Esophagus (tissue), 2 donors: ENCODE data around the gene ABCC12. TPM values are rescaled to one million over a fixed set of nuclear protein-coding genes. Genes with fewer than 3 reads are reported as not detected.

Experiments
- H3K27ac ChIP-seq, 2 donors: one replicate each; pipeline ENCODE4 v1.5.1; 2013; ENCODE audit warnings: low read depth in 2 of 2, mild to moderate bottlenecking in 2 of 2, inconsistent platforms in 1 of 2, low read length in 1 of 2, moderate library complexity in 1 of 2
- H3K27me3 ChIP-seq, 2 donors: one replicate each; pipeline ENCODE4 v1.6.1; 2013; ENCODE audit warnings: low read length in 2 of 2, control low read depth in 1 of 2, mild to moderate bottlenecking in 1 of 2; ENCODE audit not compliant: insufficient read depth in 2 of 2, control insufficient read depth in 1 of 2
- H3K36me3 ChIP-seq, 2 donors: one replicate each; pipeline ENCODE4 v1.6.1; 2013; ENCODE audit warnings: low read length in 1 of 2; ENCODE audit not compliant: control insufficient read depth in 2 of 2, insufficient read depth in 2 of 2
- H3K4me1 ChIP-seq, 2 donors: one replicate each; pipeline ENCODE4 v1.6.1; 2013; ENCODE audit warnings: low read length in 1 of 2; ENCODE audit not compliant: control insufficient read depth in 2 of 2, insufficient read depth in 2 of 2
- H3K4me3 ChIP-seq, 2 donors: one replicate each; pipeline ENCODE4 v1.5.1; 2013; ENCODE audit warnings: low read length in 2 of 2, mild to moderate bottlenecking in 2 of 2, low read depth in 1 of 2, moderate library complexity in 1 of 2
- H3K9me3 ChIP-seq, 2 donors: one replicate each; pipeline ENCODE4 v1.6.1; 2013; ENCODE audit warnings: mild to moderate bottlenecking in 2 of 2, low read depth in 1 of 2, low read length in 1 of 2, moderate library complexity in 1 of 2; ENCODE audit not compliant: control insufficient read depth in 2 of 2, insufficient read depth in 1 of 2
- WGBS, 2 donors: extraction: QIAGEN DNeasy Blood & Tissue Kit; methylation state at CpG; one replicate each; pipeline ENCODE4 v1.1.7; 2013; 5-methylcytosine and 5-hydroxymethylcytosine counted together
- polyA plus RNA-seq, 2 donors: library from polyadenylated mRNA; stranded (reverse); fragments of 200-250 nt; gene quantifications; one replicate each; pipeline ENCODE4 v1.2.3, GENCODE V29; 2013
- donor health status: healthy with polysubstance abuse.
- donor health status: Bipolar disorder and iron deficiency.

ABCC12 gene
- polyA plus RNA-seq = not detected

DNA sequence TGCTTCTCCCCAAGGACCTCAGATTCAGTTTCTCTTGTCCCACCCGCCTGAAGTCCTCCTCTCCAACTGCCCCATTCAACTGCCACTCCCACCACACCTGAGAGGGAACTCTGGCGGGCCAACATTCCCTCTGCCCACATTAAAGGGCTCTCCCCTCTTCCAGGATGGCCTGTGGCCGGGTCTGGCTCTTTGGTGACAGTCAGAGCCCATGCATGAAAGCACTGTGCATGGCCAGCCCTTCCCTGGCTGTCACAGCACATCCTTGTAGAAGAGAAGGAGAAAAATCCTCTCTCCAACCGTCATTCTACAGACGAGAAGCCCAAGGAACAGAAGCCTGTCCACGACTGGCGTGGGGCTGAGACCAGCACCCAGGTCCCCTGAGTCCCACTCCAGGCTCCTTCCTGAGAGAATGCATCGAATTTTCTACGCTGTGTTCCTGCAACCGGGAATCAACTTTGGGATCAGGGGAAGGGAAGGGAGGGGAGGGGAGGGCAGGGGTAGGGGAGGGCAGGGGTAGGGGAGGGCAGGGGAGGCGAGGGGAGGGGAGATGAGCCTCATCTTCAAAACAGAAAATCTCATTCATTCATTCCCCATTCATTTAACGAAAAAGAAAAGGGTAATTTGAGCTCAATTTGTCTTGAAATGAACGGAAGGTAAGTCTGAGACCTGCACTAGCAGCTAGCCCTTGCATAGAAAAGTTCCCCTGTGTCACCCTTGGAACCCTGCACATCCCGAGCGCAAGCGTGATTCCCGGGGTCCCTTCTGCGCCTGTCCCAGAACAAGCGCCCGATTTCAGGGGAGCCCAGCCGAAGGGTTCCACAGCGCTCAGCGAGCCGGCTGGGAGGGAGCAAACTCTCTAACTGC lies at the start of gene ABCC12:
ABCC12 (minus strand) TSS at position 68 of the 864 bp plus-strand sequence. CDS start 9,569 bp downstream, outside the sequence.
- 53 to 60% methylated on average over 23 to 24 of the region's 24 CpGs for WGBS, 2 donors
- no peaks in the 10 kb centered on the region for H3K9me3 ChIP-seq
- H3K4me1 ChIP-seq = peaks cover 0 to 2% of the 10 kb centered on the region in 2 donors
- no peaks in the 10 kb centered on the region for H3K36me3 ChIP-seq
- H3K27ac ChIP-seq = no peak within 1 kb of the TSS
- H3K4me3 ChIP-seq = no peak within 1 kb of the TSS
- H3K27me3 ChIP-seq = no peaks in the 10 kb centered on the region

DNA sequence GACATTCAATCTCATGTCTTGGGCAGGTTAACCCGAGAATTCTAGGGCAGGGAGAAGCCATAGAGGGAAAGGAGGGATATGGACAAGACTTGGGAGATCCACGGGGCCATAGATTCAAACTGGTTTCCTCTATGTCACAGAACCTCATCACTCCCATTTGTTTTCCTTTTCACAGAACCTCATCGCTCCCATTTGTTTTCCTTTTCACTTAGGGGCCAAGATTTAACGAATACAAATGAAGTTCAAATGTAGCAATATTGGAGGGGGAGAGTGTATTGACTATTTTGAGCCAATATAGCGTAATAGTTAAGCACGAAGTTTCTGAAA lies 49.0 kb upstream of the ABCC12 start:
- H3K4me1 ChIP-seq = no peaks in the 10 kb centered on the region
- H3K4me3 ChIP-seq = no peak overlapping the region
- no peaks in the 10 kb centered on the region for H3K36me3 ChIP-seq
- WGBS, 2 donors = 76 to 86% methylated on average over 6 of the region's 6 CpGs
- H3K27me3 ChIP-seq = no peaks in the 10 kb centered on the region
- no peaks in the 10 kb centered on the region for H3K9me3 ChIP-seq
- no peak overlapping the region for H3K27ac ChIP-seq

DNA sequence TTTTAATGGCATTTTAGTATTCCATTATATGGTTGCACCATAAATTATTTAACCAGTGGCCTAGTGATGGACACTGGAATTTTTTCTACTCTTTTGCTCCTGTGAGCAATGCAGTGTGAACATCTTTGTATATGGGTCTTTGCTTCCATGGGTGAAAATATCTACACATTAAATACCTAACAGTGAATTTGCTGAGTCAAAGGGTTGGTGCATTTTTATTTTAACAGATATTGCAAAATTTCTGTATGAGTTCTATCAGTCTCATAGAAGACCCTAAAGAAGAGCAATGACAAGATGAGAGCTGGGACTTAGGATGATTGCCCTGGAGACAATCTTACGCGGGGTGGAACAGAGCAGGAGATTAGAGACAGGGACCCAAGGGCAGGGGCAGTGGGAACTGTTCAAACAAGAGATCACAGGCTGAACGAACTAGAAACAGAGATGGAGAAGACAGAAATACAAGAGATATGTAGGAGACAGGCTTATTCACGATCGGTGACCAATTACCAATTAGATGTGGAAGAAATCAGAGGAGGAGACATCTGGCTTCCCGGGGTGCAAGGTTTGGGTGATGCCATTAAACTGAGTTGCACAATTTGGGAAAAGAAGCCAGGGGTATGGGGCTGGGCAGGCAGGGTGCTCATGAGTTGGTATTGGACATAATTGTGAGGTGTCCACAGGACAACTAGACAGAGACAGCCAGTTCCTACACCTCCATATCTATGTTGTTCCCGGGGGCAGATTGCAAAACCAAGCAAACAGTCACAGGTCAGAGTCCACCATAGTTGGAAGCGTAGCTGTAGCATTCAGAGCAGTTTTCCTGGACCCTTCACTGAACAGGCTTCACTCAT lies 48.4 kb upstream of the ABCC12 start:
- Histone ChIP-seq H3K27ac (no peak overlapping the region), H3K27me3 (no peaks in the 10 kb centered on the region), H3K4me1 (no peaks in the 10 kb centered on the region), H3K36me3 (no peaks in the 10 kb centered on the region), H3K9me3 (no peaks in the 10 kb centered on the region), H3K4me3 (no peak overlapping the region)
- 76 to 86% methylated on average over 8 of the region's 8 CpGs for WGBS, 2 donors

DNA sequence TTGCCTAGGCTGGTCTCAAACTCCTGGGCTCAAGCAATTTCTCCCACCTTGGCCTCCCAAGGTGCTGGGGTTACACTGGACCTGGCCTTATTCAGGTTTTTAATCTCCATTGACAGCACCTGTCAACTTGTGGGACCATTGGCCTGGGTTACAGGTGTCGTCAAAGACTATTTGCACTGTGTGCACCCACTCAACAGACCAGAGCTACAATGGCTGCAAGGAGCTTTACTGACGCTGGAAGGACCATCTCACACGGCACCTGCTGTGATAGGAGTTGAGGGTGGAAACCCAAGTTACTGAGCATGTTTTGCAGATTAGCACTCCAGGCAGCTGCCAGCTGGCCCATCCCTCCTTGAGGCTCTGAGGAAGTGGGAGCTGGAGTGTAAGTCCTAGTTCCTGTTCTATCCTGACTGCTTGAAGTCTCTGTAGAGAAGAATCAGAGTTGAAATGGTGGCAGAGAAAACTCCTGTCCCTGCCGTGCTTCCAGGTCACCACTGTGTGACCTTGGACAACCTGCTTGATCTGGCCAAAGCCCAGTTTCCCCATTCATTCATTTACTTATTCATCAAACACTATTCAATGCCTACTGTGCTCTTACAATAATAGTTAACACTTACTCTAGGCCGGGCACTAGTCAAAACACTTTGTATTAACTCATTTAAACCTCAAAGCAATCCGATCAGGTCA lies 45.9 kb upstream of the ABCC12 start:
- Histone ChIP-seq H3K36me3 (no peaks in the 10 kb centered on the region), H3K4me3 (no peak overlapping the region), H3K4me1 (no peaks in the 10 kb centered on the region), H3K27me3 (no peaks in the 10 kb centered on the region), H3K27ac (no peak overlapping the region), H3K9me3 (no peaks in the 10 kb centered on the region)
- WGBS, 2 donors = 70 to 73% methylated on average over 6 of the region's 6 CpGs

DNA sequence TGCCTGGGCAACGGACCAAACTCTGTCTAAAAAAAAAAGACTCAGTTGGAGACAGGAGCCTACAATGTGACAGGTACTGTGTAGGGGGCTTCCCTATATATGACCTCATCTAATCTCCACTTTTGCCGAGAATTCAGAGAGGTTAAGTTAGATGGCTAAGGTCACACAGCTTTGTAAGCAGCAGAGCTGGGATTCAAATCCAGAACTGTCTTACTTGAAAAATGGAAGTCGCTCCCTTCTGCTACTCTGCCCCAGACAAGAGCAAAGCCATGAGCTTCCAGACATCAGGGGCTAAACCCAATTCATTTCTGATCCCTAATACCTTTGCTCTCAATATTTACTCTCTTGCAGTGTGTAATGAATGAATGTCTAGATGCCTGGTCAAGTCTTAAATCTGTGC lies 41.5 kb upstream of the ABCC12 start:
- Histone ChIP-seq H3K4me3 (no peak overlapping the region), H3K4me1 (peaks cover 0 to 7% of the 10 kb centered on the region in 2 donors), H3K36me3 (no peaks in the 10 kb centered on the region), H3K27ac (no peak overlapping the region), H3K27me3 (no peaks in the 10 kb centered on the region), H3K9me3 (no peaks in the 10 kb centered on the region)
- 82% methylated on average over 3 of the region's 3 CpGs for WGBS, 2 donors

DNA sequence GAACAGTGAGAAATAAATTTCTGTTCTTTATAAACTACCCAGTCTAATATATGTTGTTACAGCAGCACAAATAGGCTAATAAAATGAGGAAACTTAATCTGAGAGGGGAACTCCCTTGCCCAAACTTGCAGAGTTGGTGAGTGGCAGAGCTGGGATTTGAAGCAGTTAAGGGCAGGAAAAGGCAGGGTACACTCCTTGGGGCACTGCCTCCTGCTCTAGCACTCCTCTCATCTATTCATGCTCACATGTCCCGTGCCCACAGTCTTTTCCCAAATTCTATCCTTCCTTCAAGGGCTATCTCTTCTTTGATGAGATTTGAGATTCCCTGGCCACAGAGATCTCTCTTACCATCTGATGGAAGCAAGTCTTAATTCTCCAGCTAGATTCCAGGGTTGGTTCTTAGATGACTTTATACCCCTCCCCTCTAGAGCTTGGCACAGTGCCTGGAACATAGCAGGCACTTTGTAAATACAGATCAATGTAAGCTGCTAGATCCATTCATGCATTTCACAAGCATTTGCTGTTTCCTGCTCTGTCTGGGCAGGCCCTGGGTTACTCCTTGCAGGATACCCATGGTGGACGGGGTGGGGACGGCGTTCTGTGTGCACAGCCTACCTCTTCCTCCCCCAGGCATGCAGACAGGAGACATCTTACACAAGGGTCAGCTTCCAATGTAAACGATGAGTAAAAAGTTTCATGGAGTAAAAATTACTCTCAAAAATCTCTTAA lies 39.2 kb upstream of the ABCC12 start:
- WGBS, 2 donors = 22 to 30% methylated on average over 5 of the region's 5 CpGs
- no peaks in the 10 kb centered on the region for H3K9me3 ChIP-seq
- no peaks in the 10 kb centered on the region for H3K27me3 ChIP-seq
- peaks cover 0 to 7% of the 10 kb centered on the region in 2 donors for H3K4me1 ChIP-seq
- no peak overlapping the region for H3K4me3 ChIP-seq
- no peaks in the 10 kb centered on the region for H3K36me3 ChIP-seq
- H3K27ac ChIP-seq = peak overlapping the region; percentile 47 to 74

DNA sequence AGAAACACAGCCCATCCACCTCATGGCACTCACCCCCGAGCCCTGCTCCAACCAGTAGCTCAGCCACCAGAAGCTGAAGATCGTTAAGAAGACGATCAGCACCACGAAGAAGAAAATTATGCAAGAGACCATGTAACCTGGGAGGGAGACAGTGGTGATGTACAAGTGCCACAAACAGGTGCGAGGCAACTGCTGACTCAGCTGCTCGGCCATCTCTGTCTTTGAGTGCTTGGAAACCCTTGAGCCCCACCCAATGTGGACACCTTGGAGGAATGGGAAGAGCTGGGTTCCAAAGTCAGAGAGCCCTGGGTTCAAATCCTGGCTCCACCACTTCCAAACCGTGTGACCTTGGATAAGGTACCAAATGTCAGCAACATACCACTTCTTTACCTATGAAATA lies 38.1 kb upstream of the ABCC12 start:
- Histone ChIP-seq H3K4me1 (peaks cover 0 to 7% of the 10 kb centered on the region in 2 donors), H3K4me3 (no peak overlapping the region), H3K36me3 (no peaks in the 10 kb centered on the region), H3K27me3 (no peaks in the 10 kb centered on the region), H3K9me3 (no peaks in the 10 kb centered on the region), H3K27ac (no peak overlapping the region)
- WGBS, 2 donors = 90 to 92% methylated on average over 7 of the region's 7 CpGs

DNA sequence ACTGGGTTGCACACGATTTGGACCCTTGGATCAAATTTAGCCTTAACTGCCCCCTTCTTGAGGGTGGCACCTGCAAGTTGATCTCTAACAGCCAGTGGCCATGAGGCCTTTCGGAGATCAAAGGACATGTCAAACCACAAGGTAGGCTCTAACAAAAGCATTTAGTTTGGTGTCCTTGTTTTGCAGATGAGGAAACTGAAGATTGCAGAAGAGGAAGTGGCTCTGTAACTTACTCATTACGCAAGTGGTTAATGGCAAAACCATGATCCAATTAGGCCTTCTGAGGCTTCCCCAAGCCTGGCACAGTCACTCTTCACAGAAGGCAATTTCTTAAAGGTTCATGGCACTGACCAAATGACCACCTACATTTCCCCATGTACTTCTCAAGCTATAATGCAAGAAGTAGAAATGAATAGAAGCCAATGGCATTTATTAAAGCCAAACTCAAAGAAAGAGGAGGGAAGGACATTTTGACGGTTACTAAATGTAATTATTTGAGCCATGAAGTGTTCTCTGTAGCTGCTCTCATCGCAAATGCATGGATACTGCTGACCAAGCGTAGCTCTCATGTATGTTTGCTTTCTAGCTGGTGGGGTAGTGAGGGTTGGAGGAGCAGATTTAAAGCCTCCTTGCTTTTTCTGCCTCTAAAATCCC lies 32.8 kb upstream of the ABCC12 start:
- Histone ChIP-seq H3K9me3 (no peaks in the 10 kb centered on the region), H3K27ac (no peak overlapping the region), H3K4me1 (peaks cover 0 to 5% of the 10 kb centered on the region in 2 donors), H3K4me3 (no peak overlapping the region), H3K27me3 (no peaks in the 10 kb centered on the region), H3K36me3 (no peaks in the 10 kb centered on the region)
- WGBS, 2 donors = 84 to 89% methylated on average over 6 of the region's 6 CpGs
